Measurements from ENCODE around the gene JAM3.

DNA sequence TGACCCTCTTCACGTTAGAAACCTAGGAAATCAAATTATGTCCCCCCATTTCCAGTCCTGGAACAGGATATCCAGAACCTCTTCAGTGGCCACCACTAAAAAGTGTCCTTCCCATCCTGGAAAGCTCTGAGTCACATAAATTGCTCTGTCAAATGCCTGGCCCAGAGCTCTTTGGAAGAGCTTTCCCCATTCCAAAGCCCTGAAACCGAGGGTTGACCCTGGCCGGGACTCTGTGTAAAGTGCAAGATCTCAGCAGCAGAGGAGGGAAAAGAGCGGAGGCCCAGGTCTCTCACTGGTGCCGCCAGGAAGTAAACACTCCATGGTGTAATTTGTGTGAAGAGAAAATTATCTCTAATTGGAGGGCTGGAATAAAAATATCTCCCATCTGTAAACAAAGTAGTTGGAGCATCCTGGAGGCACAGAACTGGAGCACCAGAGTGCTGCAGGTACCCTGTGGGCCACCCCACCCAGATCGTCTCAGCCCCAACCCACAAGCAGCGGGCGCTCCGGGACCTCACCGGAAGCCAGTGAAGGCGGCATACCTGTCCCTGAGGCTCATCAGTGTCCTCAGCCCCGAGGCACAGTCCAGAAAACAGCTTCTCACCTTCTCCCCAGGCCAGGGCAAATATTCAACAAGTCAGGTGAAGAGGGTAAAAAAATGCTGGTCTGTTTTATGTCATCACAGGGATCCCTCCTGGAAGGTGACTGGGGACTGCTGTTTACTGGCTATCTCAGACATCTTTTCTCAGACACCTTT, 4.7 kb upstream of the JAM3 start:
- TF ChIP-seq CTCF (IDR thresholded peaks at IDR 0.05) (no peak), POLR2A (IDR thresholded peaks at IDR 0.05) (no peak)
